GM18907 (cell line): ENCODE measurements around the gene RIPK3.
"Not testable (repeated sequence)": the region's sequence is repeated elsewhere in the genome, so short reads cannot be mapped to it uniquely, and the experiment has no call there.

Experiments
- ATAC-seq: cut with Tn5 transposase; IDR thresholded peaks from one replicate; pipeline ENCODE4 v1.9.1; 2021; ENCODE audit warnings: mild to moderate bottlenecking, moderate library complexity; ENCODE audit not compliant: unreplicated experiment

Gene RIPK3

GRCh38 chr14:24369907-24370687 is 30.3 kb upstream of the RIPK3 start:
- ATAC-seq, result no peak

GRCh38 chr14:24369463-24369862 is 29.7 kb upstream of the RIPK3 start:
- no peak for ATAC-seq

GRCh38 chr14:24368562-24369252 is 28.9 kb upstream of the RIPK3 start:
- ATAC-seq, result no peak

GRCh38 chr14:24368212-24368561 is 28.4 kb upstream of the RIPK3 start:
- no peak for ATAC-seq

GRCh38 chr14:24367514-24368211 is 27.9 kb upstream of the RIPK3 start, which contains the start of gene NFATC4:
TSS of gene NFATC4 (plus strand) at chr14:24368184. CDS start at chr14:24368341, 157 bp downstream.
- ATAC-seq, result peak; percentile 14

- peak; percentile 70 for ATAC-seq
These were observed 27.1 kb upstream of the RIPK3 start for GRCh38 chr14:24366721-24367513.

GRCh38 chr14:24366413-24366720 is 26.6 kb upstream of the RIPK3 start:
- ATAC-seq, result peak; percentile 1

- peak; percentile 53 for ATAC-seq
These were observed 26.0 kb upstream of the RIPK3 start for GRCh38 chr14:24365600-24366412.

GRCh38 chr14:24364841-24365240 is 25.1 kb upstream of the RIPK3 start:
- ATAC-seq, result no peak

GRCh38 chr14:24363401-24363800 is 23.6 kb upstream of the RIPK3 start:
- no peak for ATAC-seq

- ATAC-seq, result no peak
These were observed 22.6 kb upstream of the RIPK3 start for GRCh38 chr14:24362241-24362960.

GRCh38 chr14:24361326-24361725 is 21.5 kb upstream of the RIPK3 start:
- no peak for ATAC-seq

GRCh38 chr14:24360281-24360680 is 20.5 kb upstream of the RIPK3 start:
- ATAC-seq, result no peak

GRCh38 chr14:24356208-24356607 is 16.4 kb upstream of the RIPK3 start:
- ATAC-seq, result no peak

GRCh38 chr14:24355009-24355408 is 15.2 kb upstream of the RIPK3 start:
- ATAC-seq, result no peak

GRCh38 chr14:24354482-24354825 is 14.7 kb upstream of the RIPK3 start:
- ATAC-seq, result not testable (repeated sequence)

- ATAC-seq, result no peak
These were observed 14.0 kb upstream of the RIPK3 start for GRCh38 chr14:24353559-24354481.

- ATAC-seq, result no peak
These were observed 11.7 kb upstream of the RIPK3 start for GRCh38 chr14:24351517-24351916.

- no peak for ATAC-seq
These were observed 10.0 kb upstream of the RIPK3 start for GRCh38 chr14:24349742-24350141.
